ENCODE measurements around the gene PRKCA.

The PRKCA gene

GRCh38 chr17:66649818-66650543, 347.6 kb downstream of the PRKCA start:
- no peak for DNase-seq (ENCODE audit: low read depth, low spot score)
- no peak overlapping the region for H3K4me3 ChIP-seq (ENCODE audit: low read depth, low read length)
- ChIA-PET CTCF (interaction anchor here (1.7 kb wide), 1 partner anchor 449 kb away, joined by 5 read pairs; no protein-coding TSS in a partner anchor), POLR2A (no interaction called here)
- no peak for TF ChIP-seq CTCF (IDR thresholded peaks at IDR 0.05; ENCODE audit: insufficient read depth, low read length, missing control alignments)

- DNase-seq (ENCODE audit: low read depth, low spot score), result no peak
- ChIA-PET CTCF (interaction anchor here (1.7 kb wide), 1 partner anchor 450 kb away, joined by 5 read pairs; no protein-coding TSS in a partner anchor), POLR2A (interaction anchor here (0.6 kb wide), 1 partner anchor 38 kb away, joined by 3 read pairs; no protein-coding TSS in a partner anchor)
- TF ChIP-seq CTCF (IDR thresholded peaks at IDR 0.05; ENCODE audit: insufficient read depth, low read length, missing control alignments), result no peak
- no peak overlapping the region for H3K4me3 ChIP-seq (ENCODE audit: low read depth, low read length)
Measured at GRCh38 chr17:66650544-66650877, 348.1 kb downstream of the PRKCA start.

- TF ChIP-seq CTCF (IDR thresholded peaks at IDR 0.05; ENCODE audit: insufficient read depth, low read length, missing control alignments), result no peak
- ChIA-PET POLR2A (interaction anchor here (1.2 to 1.4 kb wide), 2 partner anchors 8 to 357 kb away, joined by 4 read pairs; no protein-coding TSS in a partner anchor), CTCF (interaction anchor here (1.6 kb wide), 1 partner anchor 21 kb away, joined by 5 read pairs; no protein-coding TSS in a partner anchor)
- H3K4me3 ChIP-seq (ENCODE audit: low read depth, low read length), result no peak overlapping the region
- DNase-seq (ENCODE audit: low read depth, low spot score), result no peak
Measured at GRCh38 chr17:66652840-66653507, 350.6 kb downstream of the PRKCA start.

GRCh38 chr17:66654106-66654740, 351.8 kb downstream of the PRKCA start:
- ChIA-PET POLR2A (interaction anchor here (0.7 to 1.4 kb wide), 3 partner anchors 9 to 358 kb away, joined by 3 to 4 read pairs (median 4); no protein-coding TSS in a partner anchor), CTCF (interaction anchor here (0.9 to 1.6 kb wide), 2 partner anchors 20 to 454 kb away, joined by 3 to 5 read pairs; no protein-coding TSS in a partner anchor)
- TF ChIP-seq CTCF (IDR thresholded peaks at IDR 0.05; ENCODE audit: insufficient read depth, low read length, missing control alignments), result no peak
- no peak for DNase-seq (ENCODE audit: low read depth, low spot score)
- H3K4me3 ChIP-seq (ENCODE audit: low read depth, low read length), result no peak overlapping the region

GRCh38 chr17:66654764-66655163, 352.4 kb downstream of the PRKCA start:
- CTCF ChIA-PET, result interaction anchor here (1.0 to 1.6 kb wide), 2 partner anchors 19 to 454 kb away, joined by 3 to 5 read pairs; no protein-coding TSS in a partner anchor
- DNase-seq (ENCODE audit: low read depth, low spot score), result no peak
- no peak for TF ChIP-seq CTCF (IDR thresholded peaks at IDR 0.05; ENCODE audit: insufficient read depth, low read length, missing control alignments)
- H3K4me3 ChIP-seq (ENCODE audit: low read depth, low read length), result no peak overlapping the region
- POLR2A ChIA-PET, result no interaction called here
